ENCODE results near the gene TJP2. TPM values are rescaled to one million over a fixed set of nuclear protein-coding genes. Genes with fewer than 3 reads are reported as not detected.

The TJP2 gene
- total RNA-seq, 4 donors from 2014 or later, result 200 to 266 (median 232) TPM

- intact Hi-C loops (cut with DNase I), result no loop called here
- TF ChIP-seq CTCF (IDR thresholded peaks at IDR 0.05) (peak in 5 of 6 experiments; percentile 30 to 82 (median 55)), POLR2A (IDR thresholded peaks at IDR 0.05) (peak in 1 of 2 donors; percentile 40)
- no peaks in the 10 kb centered on the region for H3K36me3 ChIP-seq
- no peaks in the 10 kb centered on the region for H3K27me3 ChIP-seq
- DNase-seq, result peak; percentile 74 to 75
- H3K27ac ChIP-seq, result peak overlapping the region; percentile 86 to 90 (median 89)
- H3K4me1 ChIP-seq, result peaks cover 42 to 54% of the 10 kb centered on the region in 2 donors
- no peak overlapping the region for H3K4me3 ChIP-seq (replicated peaks in 1 of 3)
- no peaks in the 10 kb centered on the region for H3K9me3 ChIP-seq
- WGBS, 2 donors, result 5 to 8% methylated on average over 7 of the region's 7 CpGs
Observed at GRCh38 chr9:69149321-69149807, 24.7 kb upstream of the TJP2 start.

- Histone ChIP-seq H3K9me3 (no peaks in the 10 kb centered on the region), H3K27me3 (no peaks in the 10 kb centered on the region), H3K4me1 (peaks cover 58 to 73% of the 10 kb centered on the region in 2 donors), H3K36me3 (no peaks in the 10 kb centered on the region), H3K27ac (peak overlapping the region; percentile 52 to 88 (median 87)), H3K4me3 (replicated peaks in 1 of 3) (no peak overlapping the region)
- peak; percentile 25 to 41 for DNase-seq
- TF ChIP-seq CTCF (IDR thresholded peaks at IDR 0.05), result no peak
- TF ChIP-seq POLR2A (IDR thresholded peaks at IDR 0.05), result no peak
- WGBS, 2 donors, result 75 to 79% methylated on average over 7 of the region's 7 CpGs
- intact Hi-C loops (cut with DNase I), result no loop called here
Observed at GRCh38 chr9:69151506-69151905, 22.6 kb upstream of the TJP2 start.

GRCh38 chr9:69153707-69154521 is 20.2 kb upstream of the TJP2 start:
- no peak for TF ChIP-seq CTCF (IDR thresholded peaks at IDR 0.05)
- TF ChIP-seq POLR2A (IDR thresholded peaks at IDR 0.05), result no peak
- H3K27ac ChIP-seq, result peak overlapping the region; percentile 87 to 92 (median 88)
- intact Hi-C loops (cut with DNase I), result no loop called here
- H3K4me1 ChIP-seq, result peaks cover 53 to 70% of the 10 kb centered on the region in 2 donors
- no peaks in the 10 kb centered on the region for H3K36me3 ChIP-seq
- DNase-seq, result peak; percentile 66 to 70
- H3K27me3 ChIP-seq, result no peaks in the 10 kb centered on the region
- H3K9me3 ChIP-seq, result no peaks in the 10 kb centered on the region
- H3K4me3 ChIP-seq (replicated peaks in 1 of 3), result no peak overlapping the region
- 49 to 61% methylated on average over 9 of the region's 9 CpGs for WGBS, 2 donors

GRCh38 chr9:69155341-69156030 is 18.6 kb upstream of the TJP2 start:
- Histone ChIP-seq H3K27ac (peak overlapping the region; percentile 83 to 88 (median 87)), H3K4me3 (replicated peaks in 1 of 3) (no peak overlapping the region), H3K36me3 (no peaks in the 10 kb centered on the region), H3K9me3 (no peaks in the 10 kb centered on the region), H3K27me3 (no peaks in the 10 kb centered on the region), H3K4me1 (peaks cover 42 to 55% of the 10 kb centered on the region in 2 donors)
- WGBS, 2 donors, result 57 to 58% methylated on average over 8 of the region's 8 CpGs
- TF ChIP-seq POLR2A (IDR thresholded peaks at IDR 0.05) (no peak), CTCF (IDR thresholded peaks at IDR 0.05) (no peak)
- intact Hi-C loops (cut with DNase I), result no loop called here
- DNase-seq, result peak; percentile 67 to 73
